ENCODE results near the gene STUB1.

- TF ChIP-seq CTCF (conservative IDR thresholded peaks at IDR 0.05; ENCODE audit: low read length) = no peak
- TF ChIP-seq EZH2phosphoT487 (IDR thresholded peaks at IDR 0.05; ENCODE audit: borderline replicate concordance, low read depth, low read length) = no peak
Observed at GRCh38 chr16:704552-705380, 24.6 kb downstream of the STUB1 start.

All from OCI-LY7 (cell line).